K562 (cell line): ENCODE results near the gene PDLIM5. TPM values are rescaled to one million over a fixed set of nuclear protein-coding genes. Genes with fewer than 3 reads are reported as not detected.

Experiments
- CTCFL ChIP-seq: IDR thresholded peaks from 2 replicates; pipeline ENCODE4 v1.6.1; 2011; ENCODE audit warnings: borderline replicate concordance, low read depth, mild to moderate bottlenecking, moderate library complexity, low read length; ENCODE audit not compliant: insufficient read depth, poor library complexity, severe bottlenecking
- E2F6 ChIP-seq, 2 experiments: IDR thresholded peaks; 2 replicates each; pipeline ENCODE4 v1.6.1; 2011; ENCODE audit warnings: borderline replicate concordance in 1 of 2, control low read depth in 1 of 2, low read depth in 1 of 2, low read length in 1 of 2, mild to moderate bottlenecking in 1 of 2, mixed read lengths in 1 of 2, moderate library complexity in 1 of 2; ENCODE audit not compliant: insufficient read depth in 1 of 2, insufficient read length in 1 of 2, poor library complexity in 1 of 2, severe bottlenecking in 1 of 2; ENCODE audit errors: extremely low read depth in 1 of 2
- ELK3 ChIP-seq: fragments of 450-650 bp; formaldehyde crosslinking; IDR thresholded peaks from 2 replicates; pipeline ENCODE4 v1.4.0; 2020; ENCODE audit warnings: mild to moderate bottlenecking
- GMEB1 ChIP-seq: fragments of 250-450 bp; sonication (Bioruptor Pico); IDR thresholded peaks from 2 replicates; pipeline ENCODE4 v1.4.0; 2020; ENCODE audit warnings: mild to moderate bottlenecking
- HSF4 ChIP-seq: fragments of 250-450 bp; sonication (Bioruptor Pico); IDR thresholded peaks from 2 replicates; pipeline ENCODE4 v2.1.2; 2022; ENCODE audit warnings: mild to moderate bottlenecking, moderate library complexity, borderline replicate concordance
- NFIC ChIP-seq: fragments of 450-650 bp; IDR thresholded peaks from 2 replicates; pipeline ENCODE4 v1.6.1; 2017; ENCODE audit warnings: mild to moderate bottlenecking, inconsistent platforms
- PCBP2 ChIP-seq: fragments of 200-400 bp; formaldehyde crosslinking; IDR thresholded peaks from 2 replicates; pipeline ENCODE4 v1.6.1; 2018; ENCODE audit warnings: low read length, low read depth, mild to moderate bottlenecking, moderate library complexity; ENCODE audit not compliant: poor library complexity, severe bottlenecking
- PHTF2 ChIP-seq: fragments of 250-450 bp; sonication (Bioruptor Pico); IDR thresholded peaks from 2 replicates; pipeline ENCODE4 v1.5.0; 2021; ENCODE audit warnings: mild to moderate bottlenecking
- RBM34 ChIP-seq: fragments of 200-400 bp; formaldehyde crosslinking; IDR thresholded peaks from 2 replicates; pipeline ENCODE4 v1.6.1; 2018; ENCODE audit warnings: low read length, borderline replicate concordance; ENCODE audit not compliant: insufficient read depth
- RBM39 ChIP-seq: fragments of 200-400 bp; formaldehyde crosslinking; optimal IDR thresholded peaks from 2 replicates; pipeline ENCODE3; 2018; ENCODE audit warnings: low read depth, low read length
- RFX7 ChIP-seq: fragments of 250-450 bp; sonication (Bioruptor Pico); IDR thresholded peaks from 2 replicates; pipeline ENCODE4 v1.5.1; 2021; ENCODE audit warnings: mild to moderate bottlenecking
- SNIP1 ChIP-seq: fragments of 450-650 bp; IDR thresholded peaks from 2 replicates; pipeline ENCODE4 v1.7.1; 2017; ENCODE audit warnings: low read depth, mild to moderate bottlenecking
- TAF1 ChIP-seq: IDR thresholded peaks from 2 replicates; pipeline ENCODE4 v1.6.1; 2011; ENCODE audit warnings: mild to moderate bottlenecking, low read length, moderate library complexity; ENCODE audit not compliant: insufficient read depth, control insufficient read depth, severe bottlenecking; ENCODE audit errors: extremely low read depth
- ZBTB8A ChIP-seq: fragments of 450-650 bp; IDR thresholded peaks from 2 replicates; pipeline ENCODE4 v1.6.1; 2018; ENCODE audit warnings: mild to moderate bottlenecking, moderate library complexity; ENCODE audit not compliant: partially characterized antibody
- ZNF140 ChIP-seq: fragments of 250-450 bp; sonication (Bioruptor Pico); IDR thresholded peaks from 2 replicates; pipeline ENCODE4 v1.8.0; 2021; ENCODE audit warnings: moderate library complexity, mild to moderate bottlenecking, inconsistent platforms
- polyA plus RNA-seq, 8 experiments: library from polyadenylated mRNA; depleted of rRNA in 4 of 8; stranded (reverse) in 5 of 8; unstranded in 3 of 8; fragments of >200 nt; fragmentation: Nextera tagmentation in 2 of 8; fragmentation: Illumina TruSeq in 1 of 8; extraction: Ambion mirVana in 2 of 8; extraction: Trizol in 1 of 8; gene quantifications; 2 replicates each; pipeline versions ENCODE4 v1.2.1 to v1.2.3, GENCODE V29; 2011 to 2014; ENCODE audit warnings: inconsistent platforms in 1 of 8, missing spikeins in 1 of 8
- total RNA-seq, 7 experiments: library from RNA; depleted of rRNA in 6 of 7; stranded (reverse); fragments of >200 nt in 6 of 7; fragmentation: Illumina TruSeq in 2 of 7; extraction: Trizol in 2 of 7; gene quantifications; 2 replicates each; pipeline versions ENCODE4 v1.2.1 to v1.2.3, GENCODE V29; 2011 to 2021; ENCODE audit warnings: low replicate concordance in 1 of 7

PDLIM5 gene
- total and polyA plus RNA-seq, 9 of the 15 experiments (the other 6 are each of a cell fraction or from before 2014, with no cell fraction given) = 36.9 to 127 (median 62.5) TPM

- no peak for TF ChIP-seq ZBTB8A
- no peak for TF ChIP-seq RBM39
- no peak for TF ChIP-seq SNIP1
- TF ChIP-seq PHTF2 (CRISPR knock-in tag) = no peak
- TF ChIP-seq E2F6 (IDR thresholded peaks at IDR 0.05; ENCODE audit: borderline replicate concordance in 1 of 2, extremely low read depth in 1 of 2, insufficient read depth in 1 of 2, insufficient read length in 1 of 2, low read depth in 1 of 2, low read length in 1 of 2, poor library complexity in 1 of 2, severe bottlenecking in 1 of 2) = peak; percentile 25 to 33
- no peak for TF ChIP-seq ELK3 (CRISPR knock-in tag)
- no peak for TF ChIP-seq CTCFL
- no peak for TF ChIP-seq PCBP2
- TF ChIP-seq RBM34 = no peak
- TF ChIP-seq NFIC = peak; percentile 50; the same call in 1 of the 2 replicates
- no peak for TF ChIP-seq RFX7
- no peak for TF ChIP-seq GMEB1 (CRISPR knock-in tag)
- no peak for TF ChIP-seq ZNF140 (CRISPR knock-in tag)
- TF ChIP-seq HSF4 (CRISPR knock-in tag) = no peak
- peak; percentile 99 for TF ChIP-seq TAF1
Observed at GRCh38 chr4:94451695-94452475, at the start of gene PDLIM5 (continued).
